HepG2 (cell line): Measurements from ENCODE around the gene ERMAP. TPM values are rescaled to one million over a fixed set of nuclear protein-coding genes. Genes with fewer than 3 reads are reported as not detected.

ENCODE experiments used
- ATAC-seq: fragments of 200-7000 bp; cut with Tn5 transposase; 3 replicates; pipeline ENCODE4 v1.9.1; 2020; ENCODE audit warnings: mild to moderate bottlenecking, moderate library complexity
- BruUV-seq: library from RNA; stranded (reverse); fragments of 400-500 nt; replicated peaks from 2 replicates; lab custom pipeline; 2021; lab: Mats Ljungman, UMichigan
- CTCF ChIA-PET: fragments of 300-600 bp; formaldehyde crosslinking; extraction: SDS; loops from one replicate; lab custom pipeline; 2021; ENCODE audit warnings: low total read pairs, inconsistent platforms, low intra/inter-chr PET ratio; lab: Yijun Ruan, JAX
- POLR2A ChIA-PET: fragments of 350-600 bp; sonication (Branson Sonifier 250); formaldehyde crosslinking; loops from one replicate; lab custom pipeline; 2020; ENCODE audit warnings: antibody characterized with exemption, inconsistent platforms; lab: Yijun Ruan, JAX
- DNase-seq: peaks from one replicate; pipeline ENCODE4 v3.0.0-alpha.2; 2015; ENCODE audit warnings: low spot score
- FAIRE-seq: peaks from 3 replicates; lab custom pipeline; 2011; peaks lifted over from hg19 to GRCh38; lab: Jason Lieb, UNC
- H2AFZ ChIP-seq: one replicate; pipeline ENCODE4 v1.6.1; 2011; ENCODE audit warnings: low read length, inconsistent platforms
- H3K27ac ChIP-seq: fragments of 300-600 bp; 3 replicates; pipeline ENCODE4 v1.8.0; 2011; ENCODE audit warnings: mixed run types, mild to moderate bottlenecking, mixed read lengths, low read length, inconsistent platforms; ENCODE audit not compliant: insufficient read depth; ENCODE audit errors: extremely low read length
- H3K27me3 ChIP-seq, 2 experiments: fragments of 200-600 bp in 1 of 2; 2 replicates in 1 of 2; 3 replicates in 1 of 2; pipeline versions ENCODE4 v1.6.0 to v1.8.0; 2011; ENCODE audit warnings: low read length in 2 of 2, mild to moderate bottlenecking in 2 of 2, moderate library complexity in 2 of 2, inconsistent platforms in 1 of 2; ENCODE audit not compliant: insufficient read depth in 2 of 2, control insufficient read depth in 1 of 2
- H3K36me3 ChIP-seq, 2 experiments: fragments of 200-600 bp in 1 of 2; replicated peaks in 1 of 2; 2 replicates in 1 of 2; 3 replicates in 1 of 2; pipeline versions ENCODE4 v1.5.1 to v1.8.0; 2011; ENCODE audit warnings: low read length in 2 of 2, inconsistent platforms in 1 of 2; ENCODE audit not compliant: insufficient read depth in 2 of 2, control insufficient read depth in 1 of 2
- H3K4me1 ChIP-seq: 2 replicates; pipeline ENCODE4 v1.5.1; 2012; ENCODE audit warnings: low read length, inconsistent platforms; ENCODE audit not compliant: insufficient read depth
- H3K4me2 ChIP-seq: 2 replicates; pipeline ENCODE4 v1.6.0; 2011; ENCODE audit warnings: low read depth, low read length, inconsistent platforms
- H3K4me3 ChIP-seq, 3 experiments: fragments of 200-600 bp in 1 of 3; sonication (generic), shearing (Covaris generic) in 1 of 3; replicated peaks in 1 of 3; 2 replicates each; pipeline ENCODE4 v1.5.1; 2011 to 2016; ENCODE audit warnings: low read length in 3 of 3, inconsistent platforms in 2 of 3, low read depth in 2 of 3, mild to moderate bottlenecking in 2 of 3, control low read depth in 1 of 3, mixed read lengths in 1 of 3; ENCODE audit not compliant: insufficient read depth in 1 of 3
- H3K79me2 ChIP-seq: one replicate; pipeline ENCODE4 v1.6.1; 2011; ENCODE audit warnings: low read length, inconsistent platforms; ENCODE audit not compliant: insufficient read depth
- H3K9ac ChIP-seq: 2 replicates; pipeline ENCODE4 v1.6.0; 2011; ENCODE audit warnings: mild to moderate bottlenecking, low read depth, low read length, inconsistent platforms; ENCODE audit not compliant: insufficient read depth
- H3K9me3 ChIP-seq: 2 replicates; pipeline ENCODE4 v1.5.1; 2012; ENCODE audit warnings: mild to moderate bottlenecking, low read length
- H4K20me1 ChIP-seq: 2 replicates; pipeline ENCODE4 v1.6.0; 2011; ENCODE audit warnings: inconsistent platforms, mild to moderate bottlenecking, low read length, moderate library complexity; ENCODE audit not compliant: insufficient read depth
- MATR3 ChIP-seq: sonication (generic); formaldehyde crosslinking; IDR thresholded peaks from 2 replicates; pipeline ENCODE4 v1.4.0; 2020; ENCODE audit warnings: missing genetic modification reagents
- PAWR ChIP-seq: sonication (generic); formaldehyde crosslinking; IDR thresholded peaks from 2 replicates; pipeline ENCODE4 v1.4.0; 2020; ENCODE audit warnings: missing genetic modification reagents, mild to moderate bottlenecking, borderline replicate concordance
- PAX8 ChIP-seq: sonication (generic); formaldehyde crosslinking; IDR thresholded peaks from 2 replicates; pipeline ENCODE4 v1.8.0; 2022; ENCODE audit warnings: mild to moderate bottlenecking, missing genetic modification reagents, borderline replicate concordance
- RBM22 ChIP-seq: fragments of 200-400 bp; formaldehyde crosslinking; optimal IDR thresholded peaks from 2 replicates; pipeline ENCODE3; 2017; ENCODE audit warnings: mild to moderate bottlenecking, low read length, moderate library complexity
- YEATS2 ChIP-seq: sonication (generic); formaldehyde crosslinking; IDR thresholded peaks from 2 replicates; pipeline ENCODE4 v1.4.0; 2020; ENCODE audit warnings: missing genetic modification reagents, borderline replicate concordance
- ZBTB26 ChIP-seq: IDR thresholded peaks from 2 replicates; pipeline ENCODE4 v1.6.1; 2016; ENCODE audit warnings: missing compliant biosample characterization, missing genetic modification reagents, borderline replicate concordance
- ZNF136 ChIP-seq: sonication (generic); formaldehyde crosslinking; IDR thresholded peaks from 2 replicates; pipeline ENCODE4 v1.8.1; 2022; ENCODE audit warnings: low read depth, mild to moderate bottlenecking, moderate library complexity, missing genetic modification reagents
- ZNF281 ChIP-seq: sonication (generic); formaldehyde crosslinking; IDR thresholded peaks from 2 replicates; pipeline ENCODE4 v1.4.0; 2020; ENCODE audit warnings: missing genetic modification reagents, borderline replicate concordance
- ZNF30 ChIP-seq: sonication (generic); formaldehyde crosslinking; IDR thresholded peaks from 2 replicates; pipeline ENCODE4 v1.5.0; 2020; ENCODE audit warnings: mild to moderate bottlenecking, missing genetic modification reagents
- ZNF558 ChIP-seq: sonication (generic); formaldehyde crosslinking; IDR thresholded peaks from 2 replicates; pipeline ENCODE4 v1.9.0; 2022; ENCODE audit warnings: mild to moderate bottlenecking, missing genetic modification reagents, borderline replicate concordance
- WGBS: methylation state at CpG from one replicate; pipeline ENCODE4 v1.1.6; 2017; ENCODE audit warnings: low lambda C conversion rate; 5-methylcytosine and 5-hydroxymethylcytosine counted together
- in situ Hi-C: cut with HindIII; loops from 2 replicates; pipeline ENCODE4 v1.10.0; 2017; ENCODE audit warnings: low pct_unique_long_range_greater_than_20kb; ENCODE audit not compliant: extremely low pct_ligation_motif_present
- intact Hi-C: fragments of 100-400 bp; cut with micrococcal nuclease; formaldehyde crosslinking; loops from one replicate; pipeline ENCODE4 v1.10.0; 2022; ENCODE audit not compliant: unreplicated experiment
- polyA plus RNA-seq, 8 experiments: library from polyadenylated mRNA; depleted of rRNA in 3 of 8; stranded (reverse) in 7 of 8; unstranded in 1 of 8; fragments of >200 nt; fragmentation: Illumina TruSeq in 4 of 8; extraction: Trizol in 4 of 8; gene quantifications; 2 replicates each; pipeline versions ENCODE4 v1.2.1 to v1.2.3, GENCODE V29; 2011 to 2016; ENCODE audit warnings: low read depth in 4 of 8, missing spikeins in 1 of 8, mixed read lengths in 1 of 8; ENCODE audit not compliant: insufficient read depth in 1 of 8
- total RNA-seq, 5 experiments: library from RNA; depleted of rRNA; stranded (reverse); fragments of >200 nt; fragmentation: Illumina TruSeq; extraction: Trizol; gene quantifications; 2 replicates each; pipeline ENCODE4 v1.2.3, GENCODE V29; 2016; ENCODE audit warnings: low read depth in 1 of 5
- TF ChIP-seq, protein P1 (sequence below), 2 experiments: IDR thresholded peaks; 2 replicates each; pipeline ENCODE4 v1.6.1; 2011 to 2012; ENCODE audit warnings: low read length in 2 of 2, borderline replicate concordance in 1 of 2, low read depth in 1 of 2, mild to moderate bottlenecking in 1 of 2, moderate library complexity in 1 of 2

The ERMAP gene
- total and polyA plus RNA-seq, 2 of the 13 experiments (the other 11 are each of a cell fraction or from before 2014, with no cell fraction given) = 2.2 to 4.4 TPM

DNA sequence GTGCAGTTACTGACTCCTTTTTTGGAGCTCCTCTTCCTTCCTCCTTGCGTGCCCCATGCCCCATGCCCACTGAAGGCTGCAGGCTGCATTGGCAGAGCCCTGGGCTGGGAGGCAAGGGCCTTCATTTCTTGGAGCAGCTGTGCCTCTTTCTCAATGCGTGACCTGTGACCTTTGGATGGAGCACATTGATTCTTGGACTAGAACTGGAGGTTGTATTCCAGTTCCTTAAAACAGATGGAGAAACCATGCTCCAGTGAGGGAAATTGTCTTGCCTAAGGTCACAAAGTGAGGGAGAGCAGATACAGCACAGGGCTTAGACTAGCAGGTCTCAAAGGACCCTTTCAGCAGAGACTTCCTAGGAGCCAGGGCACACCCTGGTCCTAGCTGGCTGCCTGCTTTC is 23.1 kb upstream of the ERMAP start:
- FAIRE-seq = no peak
- H3K4me1 ChIP-seq = no peaks in the 10 kb centered on the region
- no peak for TF ChIP-seq YEATS2 (CRISPR knock-in tag)
- no peak for TF ChIP-seq ZNF30
- no peak for TF ChIP-seq PAX8 (CRISPR knock-in tag)
- TF ChIP-seq ZNF281 (CRISPR knock-in tag) = no peak
- no peak for TF ChIP-seq PAWR (CRISPR knock-in tag)
- TF ChIP-seq RBM22 = no peak
- TF ChIP-seq, all 625 proteins: peak for 0
- Histone ChIP-seq H2AFZ (no peak overlapping the region), H4K20me1 (no peaks in the 10 kb centered on the region), H3K27ac (no peak overlapping the region), H3K4me2 (no peak overlapping the region), H3K79me2 (no peaks in the 10 kb centered on the region), H3K27me3 (no peaks in the 10 kb centered on the region), H3K4me3 (no peak overlapping the region), H3K36me3 (no peaks in the 10 kb centered on the region), H3K9ac (no peak overlapping the region), H3K9me3 (no peaks in the 10 kb centered on the region)
- 100% methylated on average over 2 of the region's 2 CpGs for WGBS
- intact Hi-C loops (no loop called here), in situ Hi-C loops (no loop called here)
- POLR2A ChIA-PET = no interaction called here
- ATAC-seq = no peak
- BruUV-seq = no TSS peak
- no peak for DNase-seq
- CTCF ChIA-PET = no interaction called here

GRCh38 chr1:42797414-42797813 is 19.5 kb upstream of the ERMAP start:
- no peak for ATAC-seq
- ChIA-PET POLR2A (no interaction called here), CTCF (no interaction called here)
- TF ChIP-seq MATR3 (no peak), ZBTB26 (CRISPR knock-in tag) (no peak), ZNF558 (no peak), ZNF136 (CRISPR knock-in tag) (no peak)
- TF ChIP-seq, protein P1, sequence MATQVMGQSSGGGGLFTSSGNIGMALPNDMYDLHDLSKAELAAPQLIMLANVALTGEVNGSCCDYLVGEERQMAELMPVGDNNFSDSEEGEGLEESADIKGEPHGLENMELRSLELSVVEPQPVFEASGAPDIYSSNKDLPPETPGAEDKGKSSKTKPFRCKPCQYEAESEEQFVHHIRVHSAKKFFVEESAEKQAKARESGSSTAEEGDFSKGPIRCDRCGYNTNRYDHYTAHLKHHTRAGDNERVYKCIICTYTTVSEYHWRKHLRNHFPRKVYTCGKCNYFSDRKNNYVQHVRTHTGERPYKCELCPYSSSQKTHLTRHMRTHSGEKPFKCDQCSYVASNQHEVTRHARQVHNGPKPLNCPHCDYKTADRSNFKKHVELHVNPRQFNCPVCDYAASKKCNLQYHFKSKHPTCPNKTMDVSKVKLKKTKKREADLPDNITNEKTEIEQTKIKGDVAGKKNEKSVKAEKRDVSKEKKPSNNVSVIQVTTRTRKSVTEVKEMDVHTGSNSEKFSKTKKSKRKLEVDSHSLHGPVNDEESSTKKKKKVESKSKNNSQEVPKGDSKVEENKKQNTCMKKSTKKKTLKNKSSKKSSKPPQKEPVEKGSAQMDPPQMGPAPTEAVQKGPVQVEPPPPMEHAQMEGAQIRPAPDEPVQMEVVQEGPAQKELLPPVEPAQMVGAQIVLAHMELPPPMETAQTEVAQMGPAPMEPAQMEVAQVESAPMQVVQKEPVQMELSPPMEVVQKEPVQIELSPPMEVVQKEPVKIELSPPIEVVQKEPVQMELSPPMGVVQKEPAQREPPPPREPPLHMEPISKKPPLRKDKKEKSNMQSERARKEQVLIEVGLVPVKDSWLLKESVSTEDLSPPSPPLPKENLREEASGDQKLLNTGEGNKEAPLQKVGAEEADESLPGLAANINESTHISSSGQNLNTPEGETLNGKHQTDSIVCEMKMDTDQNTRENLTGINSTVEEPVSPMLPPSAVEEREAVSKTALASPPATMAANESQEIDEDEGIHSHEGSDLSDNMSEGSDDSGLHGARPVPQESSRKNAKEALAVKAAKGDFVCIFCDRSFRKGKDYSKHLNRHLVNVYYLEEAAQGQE (IDR thresholded peaks at IDR 0.05; ENCODE audit: borderline replicate concordance in 1 of 2, low read depth in 1 of 2, low read length in 2 of 2) = no peak

More at GRCh38 chr1:42797414-42797813, 19.5 kb upstream of the ERMAP start:
- in situ Hi-C loops = no loop called here
- no peak for DNase-seq
- H3K4me1 ChIP-seq = no peaks in the 10 kb centered on the region
- no TSS peak for BruUV-seq
- H4K20me1 ChIP-seq = no peaks in the 10 kb centered on the region
- 52% methylated on average over 3 of the region's 3 CpGs for whole genome bisulfite sequencing
- no peak for FAIRE-seq
- H3K9me3 ChIP-seq = no peaks in the 10 kb centered on the region
- H3K27ac ChIP-seq = no peak overlapping the region
- H3K4me3 ChIP-seq = no peak overlapping the region
- H2AFZ ChIP-seq = no peak overlapping the region
- H3K36me3 ChIP-seq = no peaks in the 10 kb centered on the region
- H3K4me2 ChIP-seq = no peak overlapping the region
- H3K27me3 ChIP-seq = no peaks in the 10 kb centered on the region
- H3K9ac ChIP-seq = no peak overlapping the region
- no peaks in the 10 kb centered on the region for H3K79me2 ChIP-seq
- intact Hi-C loops = no loop called here
